Testis (tissue), 3 donors: Measurements from ENCODE around the gene LDLRAD4. TPM values are rescaled to one million over a fixed set of nuclear protein-coding genes. Genes with fewer than 3 reads are reported as not detected.

ENCODE experiments used
- DNase-seq: peaks from one replicate; pipeline ENCODE4 v3.0.0-alpha.2; 2019
- H3K27ac ChIP-seq, 2 donors: fragments of 200-600 bp; sonication (generic); one replicate each; pipeline ENCODE4 v1.5.1; 2019
- H3K27me3 ChIP-seq: fragments of 200-600 bp; sonication (generic); one replicate; pipeline ENCODE4 v1.5.1; 2019
- H3K36me3 ChIP-seq: fragments of 200-600 bp; sonication (generic); one replicate; pipeline ENCODE4 v1.5.1; 2017; ENCODE audit warnings: low read depth; ENCODE audit errors: missing control alignments
- H3K4me1 ChIP-seq: fragments of 200-600 bp; sonication (generic); one replicate; pipeline ENCODE4 v1.5.1; 2019
- H3K4me3 ChIP-seq, 2 donors: fragments of 200-600 bp; sonication (generic); one replicate each; pipeline ENCODE4 v1.5.1; 2017 to 2019
- H3K9me3 ChIP-seq: fragments of 200-600 bp; sonication (generic); one replicate; pipeline ENCODE4 v1.5.1; 2017
- CTCF ChIP-seq, 3 experiments: fragments of 450-650 bp in 2 of 3; fragments of 200-600 bp in 1 of 3; sonication (generic) in 1 of 3; IDR thresholded peaks; one replicate each; pipeline ENCODE4 v1.5.1; 2016 to 2019; ENCODE audit warnings: antibody characterized with exemption in 3 of 3, mild to moderate bottlenecking in 2 of 3, moderate library complexity in 1 of 3
- POLR2A ChIP-seq: fragments of 450-650 bp; IDR thresholded peaks from one replicate; pipeline ENCODE4 v1.6.1; 2017; ENCODE audit warnings: antibody characterized with exemption, mild to moderate bottlenecking, moderate library complexity
- WGBS, 2 donors: methylation state at CpG; one replicate each; pipeline ENCODE4 v1.1.5; 2018; 5-methylcytosine and 5-hydroxymethylcytosine counted together
- intact Hi-C: fragments of 100-400 bp; cut with DNase I; formaldehyde crosslinking; loops from one replicate; pipeline ENCODE4 v1.15.1; 2023; ENCODE audit warnings: low total_unique reads
- polyA plus RNA-seq: library from polyadenylated mRNA; stranded (reverse); fragments of 350-450 nt; fragmentation: Illumina TruSeq; extraction: RNeasy Lipid Tissue Mini Kit (QIAGEN cat#74804); gene quantifications from one replicate; pipeline ENCODE4 v1.2.3, GENCODE V29; 2014; ENCODE audit warnings: low read depth, low replicate concordance; ENCODE audit not compliant: insufficient read depth
- total RNA-seq, 2 donors: library from RNA; depleted of rRNA; stranded (reverse); fragments of >200 nt; gene quantifications; one replicate each; pipeline ENCODE4 v1.2.3, GENCODE V29; 2016

The LDLRAD4 gene
- total and polyA plus RNA-seq, 3 donors from 2014 or later: 22.0 to 42.2 (median 25.9) TPM

DNA sequence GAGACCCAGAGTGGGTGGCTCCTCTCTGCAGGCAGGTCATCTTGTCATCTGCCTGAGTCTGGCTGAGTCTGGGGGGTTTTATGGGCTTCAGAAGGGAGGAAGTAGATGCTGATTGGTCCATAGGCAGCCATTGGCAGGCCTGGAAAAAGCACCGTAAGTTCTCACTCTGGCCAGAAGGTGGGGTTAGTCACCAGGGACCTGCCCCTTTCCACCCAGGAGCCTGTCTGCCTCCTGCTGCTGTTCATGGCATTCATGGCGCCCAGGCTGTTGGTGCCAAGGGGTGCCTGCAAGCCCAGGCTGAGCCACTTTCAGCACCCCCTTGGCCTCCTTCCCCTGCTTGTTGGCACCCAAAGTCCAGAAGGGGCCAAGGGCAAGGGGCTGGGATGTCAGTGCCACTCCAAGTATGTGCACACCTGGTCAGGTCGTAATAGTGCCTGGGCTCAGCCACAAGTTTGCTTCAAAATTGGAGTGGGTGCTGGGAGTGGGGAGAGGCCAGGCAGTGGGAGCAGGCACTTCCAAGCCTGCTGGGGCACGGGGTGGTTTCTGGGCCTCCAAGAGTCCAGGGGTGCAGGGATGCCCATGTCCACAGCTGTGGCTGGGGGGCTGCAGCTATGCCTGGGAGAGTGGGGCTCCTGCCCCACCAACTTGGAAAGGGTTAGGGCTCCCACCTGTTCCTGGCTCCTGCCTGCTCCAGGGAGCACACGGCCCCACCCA lies 329.7 kb downstream of the LDLRAD4 start:
- DNase-seq: no peak
- Histone ChIP-seq H3K9me3 (no peaks in the 10 kb centered on the region), H3K36me3 (no peaks in the 10 kb centered on the region), H3K4me1 (peaks cover 8% of the 10 kb centered on the region), H3K27ac (peak overlapping the region in 1 of 2 donors; percentile 57), H3K27me3 (no peaks in the 10 kb centered on the region), H3K4me3 (no peak overlapping the region)
- intact Hi-C loops: no loop called here
- 84 to 100% methylated on average over 1 to 5 of the region's 5 CpGs for WGBS, 2 donors
- TF ChIP-seq POLR2A (no peak), CTCF (IDR thresholded peaks at IDR 0.05) (no peak)

- H3K9me3 ChIP-seq: no peaks in the 10 kb centered on the region
These were observed 330.7 kb downstream of the LDLRAD4 start for GRCh38 chr18:13548966-13549879.

DNA sequence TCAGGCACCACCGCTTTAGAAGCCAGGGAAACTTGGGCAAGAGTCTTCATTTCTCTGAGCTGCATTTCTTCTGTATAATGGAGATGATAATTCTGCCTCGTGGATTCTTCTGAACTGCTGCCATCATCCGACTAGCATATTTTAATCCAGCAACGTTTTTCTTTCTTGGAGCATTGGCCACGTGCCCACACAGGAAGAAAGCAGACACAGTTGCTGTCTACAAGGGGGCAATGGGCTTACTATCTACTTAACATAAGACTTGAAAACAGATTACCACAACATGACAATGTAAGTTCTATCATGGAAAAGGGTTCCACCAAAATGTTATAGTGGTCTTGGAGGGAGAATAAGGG lies 331.3 kb downstream of the LDLRAD4 start:
- Histone ChIP-seq H3K27me3 (no peaks in the 10 kb centered on the region), H3K27ac (peak overlapping the region; percentile 6 to 57), H3K9me3 (no peaks in the 10 kb centered on the region), H3K4me3 (no peak overlapping the region), H3K4me1 (peaks cover 9% of the 10 kb centered on the region), H3K36me3 (no peaks in the 10 kb centered on the region)
- DNase-seq: peak; percentile 55
- WGBS, 2 donors: 14 to 22% methylated on average over 5 of the region's 5 CpGs
- TF ChIP-seq CTCF (IDR thresholded peaks at IDR 0.05) (no peak), POLR2A (no peak)
- intact Hi-C loops: no loop called here

More at GRCh38 chr18:13548966-13549879, 330.7 kb downstream of the LDLRAD4 start:
- DNase-seq: no peak
- peak overlapping the region; percentile 6 to 57 for H3K27ac ChIP-seq
- TF ChIP-seq CTCF (IDR thresholded peaks at IDR 0.05) (no peak), POLR2A (no peak)
- H3K36me3 ChIP-seq: no peaks in the 10 kb centered on the region
- H3K4me1 ChIP-seq: peaks cover 9% of the 10 kb centered on the region
- no peaks in the 10 kb centered on the region for H3K27me3 ChIP-seq
- intact Hi-C loops: no loop called here
- H3K4me3 ChIP-seq: no peak overlapping the region
- 57 to 59% methylated on average over 7 of the region's 7 CpGs for WGBS, 2 donors

DNA sequence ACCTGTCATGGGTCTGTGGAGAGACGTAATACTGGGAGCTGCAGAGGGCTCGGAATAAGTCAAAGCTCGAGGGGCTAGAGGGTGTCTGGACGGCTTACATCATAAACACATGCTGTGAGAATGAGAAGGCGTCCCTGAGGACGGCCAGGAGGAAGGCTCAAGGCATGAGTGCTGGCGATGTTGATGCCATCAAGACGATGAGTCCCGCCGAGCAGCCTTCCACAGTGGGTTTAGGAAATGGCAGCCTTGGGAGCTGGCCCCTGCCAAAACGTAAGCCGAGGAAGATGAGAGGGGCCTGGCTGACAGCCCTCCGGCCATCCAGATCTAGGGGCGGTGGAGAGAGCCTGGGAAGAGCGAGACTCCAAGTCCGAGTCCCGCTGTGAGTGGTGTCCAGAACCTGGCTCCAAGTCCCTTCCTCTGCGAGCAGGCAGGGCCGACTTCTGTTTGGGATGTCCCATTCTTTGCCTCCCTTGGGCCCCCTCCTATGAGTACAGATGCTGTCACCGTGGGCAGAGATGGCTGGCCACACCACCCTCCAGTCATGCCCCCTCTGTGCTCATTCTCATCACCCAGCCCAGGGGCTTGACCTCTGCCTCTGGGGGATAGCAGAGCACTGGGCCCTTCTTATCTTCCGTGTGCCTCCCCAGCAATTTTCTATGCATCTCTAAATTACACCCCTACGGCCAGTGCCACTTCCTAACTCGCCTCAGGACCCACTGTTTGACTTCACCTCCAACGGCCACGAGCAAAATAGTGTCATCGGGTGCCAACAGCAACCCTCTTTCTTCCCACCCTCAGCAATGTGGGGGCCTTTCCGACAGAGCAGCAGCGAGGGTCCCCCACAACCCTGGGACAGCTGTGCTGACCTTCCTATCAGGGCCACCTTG lies 332.1 kb downstream of the LDLRAD4 start:
- DNase-seq: no peak
- Histone ChIP-seq H3K4me1 (peaks cover 9% of the 10 kb centered on the region), H3K4me3 (no peak overlapping the region), H3K9me3 (no peaks in the 10 kb centered on the region), H3K27me3 (no peaks in the 10 kb centered on the region), H3K27ac (peak overlapping the region; percentile 6 to 57), H3K36me3 (no peaks in the 10 kb centered on the region)
- 91 to 93% methylated on average over 25 to 28 of the region's 28 CpGs for WGBS, 2 donors
- no peak for TF ChIP-seq CTCF (IDR thresholded peaks at IDR 0.05)
- TF ChIP-seq POLR2A: no peak
- intact Hi-C loops: no loop called here
